Type B pancreatic cell (in vitro differentiated cells): ENCODE results near the gene WDR70. TPM values are rescaled to one million over a fixed set of nuclear protein-coding genes. Genes with fewer than 3 reads are reported as not detected.

Experiments used
- DNase-seq: peaks from one replicate; pipeline ENCODE4 v3.0.0; 2021; ENCODE audit warnings: mixed read lengths; ENCODE audit not compliant: unreplicated experiment; ENCODE audit errors: extremely low spot score
- H3K27ac Mint-ChIP-seq: 2 replicates; pipeline ENCODE4 v1.8.0; 2021; ENCODE audit warnings: mild to moderate bottlenecking, mixed read lengths
- H3K27me3 Mint-ChIP-seq: 2 replicates; pipeline ENCODE4 v1.8.0; 2021; ENCODE audit warnings: mixed read lengths
- H3K36me3 Mint-ChIP-seq: 2 replicates; pipeline ENCODE4 v1.8.0; 2021; ENCODE audit warnings: mixed read lengths
- H3K4me1 Mint-ChIP-seq: one replicate; pipeline ENCODE4 v1.8.0; 2021; ENCODE audit warnings: mixed read lengths; ENCODE audit not compliant: unreplicated experiment
- H3K4me3 Mint-ChIP-seq: 2 replicates; pipeline ENCODE4 v1.8.0; 2021; ENCODE audit warnings: mild to moderate bottlenecking, mixed read lengths
- H3K9me3 Mint-ChIP-seq: 2 replicates; pipeline ENCODE4 v1.8.0; 2021; ENCODE audit warnings: mixed read lengths
- total RNA-seq: library from RNA; stranded (reverse); gene quantifications from 2 replicates; pipeline ENCODE4 v1.2.1, GENCODE V29; 2021; ENCODE audit warnings: low replicate concordance
- TF ChIP-seq, protein P1 (sequence below): fragments of 200-600 bp; sonication (generic); conservative IDR thresholded peaks from 2 replicates; pipeline ENCODE4 v1.5.0; 2021; ENCODE audit warnings: antibody characterized with exemption, mild to moderate bottlenecking

The WDR70 gene
- total RNA-seq, 1 donor from 2014 or later, result 50.2 TPM

DNA sequence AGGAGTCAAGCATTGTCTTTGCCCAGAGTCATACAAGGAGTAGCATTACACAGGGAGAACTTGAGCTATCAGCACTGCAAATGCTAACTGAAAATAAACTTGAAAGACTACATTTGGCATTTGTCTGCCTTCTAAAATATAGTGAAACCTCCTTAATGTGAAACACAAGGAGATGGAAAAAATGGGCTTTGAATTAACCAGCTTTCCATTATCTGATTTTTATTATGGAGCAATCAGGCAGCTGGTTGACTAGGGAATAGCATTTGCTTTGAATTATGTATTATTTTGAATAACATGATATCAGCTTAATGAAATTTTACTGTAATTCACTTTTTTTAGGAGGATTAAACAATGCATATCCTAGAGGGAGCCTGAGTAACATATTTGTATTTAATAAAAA, 329.9 kb downstream of the WDR70 start:
- Mint-ChIP-seq H3K36me3 (peaks cover 4% of the 10 kb centered on the region), H3K9me3 (no peaks in the 10 kb centered on the region), H3K4me3 (no peak overlapping the region), H3K27ac (no peak overlapping the region), H3K4me1 (no peaks in the 10 kb centered on the region), H3K27me3 (peaks cover 3% of the 10 kb centered on the region)
- DNase-seq, result no peak
- TF ChIP-seq, protein P1, sequence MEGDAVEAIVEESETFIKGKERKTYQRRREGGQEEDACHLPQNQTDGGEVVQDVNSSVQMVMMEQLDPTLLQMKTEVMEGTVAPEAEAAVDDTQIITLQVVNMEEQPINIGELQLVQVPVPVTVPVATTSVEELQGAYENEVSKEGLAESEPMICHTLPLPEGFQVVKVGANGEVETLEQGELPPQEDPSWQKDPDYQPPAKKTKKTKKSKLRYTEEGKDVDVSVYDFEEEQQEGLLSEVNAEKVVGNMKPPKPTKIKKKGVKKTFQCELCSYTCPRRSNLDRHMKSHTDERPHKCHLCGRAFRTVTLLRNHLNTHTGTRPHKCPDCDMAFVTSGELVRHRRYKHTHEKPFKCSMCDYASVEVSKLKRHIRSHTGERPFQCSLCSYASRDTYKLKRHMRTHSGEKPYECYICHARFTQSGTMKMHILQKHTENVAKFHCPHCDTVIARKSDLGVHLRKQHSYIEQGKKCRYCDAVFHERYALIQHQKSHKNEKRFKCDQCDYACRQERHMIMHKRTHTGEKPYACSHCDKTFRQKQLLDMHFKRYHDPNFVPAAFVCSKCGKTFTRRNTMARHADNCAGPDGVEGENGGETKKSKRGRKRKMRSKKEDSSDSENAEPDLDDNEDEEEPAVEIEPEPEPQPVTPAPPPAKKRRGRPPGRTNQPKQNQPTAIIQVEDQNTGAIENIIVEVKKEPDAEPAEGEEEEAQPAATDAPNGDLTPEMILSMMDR, result no peak

DNA sequence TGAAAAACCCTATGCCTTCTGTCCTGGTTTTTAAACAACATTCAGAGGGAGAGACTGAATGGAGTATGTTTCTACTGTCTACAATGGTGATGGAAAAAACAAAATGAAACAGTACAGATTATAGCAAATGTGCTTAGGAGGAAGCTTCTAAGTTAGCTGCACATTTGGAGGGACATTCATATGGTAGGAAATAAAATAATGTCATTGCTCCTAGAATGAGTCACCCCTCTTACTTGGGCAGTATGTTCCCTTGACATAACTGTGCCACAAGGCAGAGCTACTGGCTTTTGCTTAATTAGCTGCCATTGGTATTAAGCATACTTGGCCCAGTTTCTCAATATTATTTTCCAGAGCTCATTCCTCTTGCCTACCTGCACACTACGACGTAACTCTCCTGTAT, 331.8 kb downstream of the WDR70 start:
- no peak overlapping the region for H3K4me3 Mint-ChIP-seq
- peaks cover 10% of the 10 kb centered on the region for H3K4me1 Mint-ChIP-seq
- no peak overlapping the region for H3K27ac Mint-ChIP-seq
- H3K27me3 Mint-ChIP-seq, result peaks cover 17% of the 10 kb centered on the region
- H3K9me3 Mint-ChIP-seq, result no peaks in the 10 kb centered on the region
- peaks cover 4% of the 10 kb centered on the region for H3K36me3 Mint-ChIP-seq
- DNase-seq, result no peak
- TF ChIP-seq, protein P1, result no peak

DNA sequence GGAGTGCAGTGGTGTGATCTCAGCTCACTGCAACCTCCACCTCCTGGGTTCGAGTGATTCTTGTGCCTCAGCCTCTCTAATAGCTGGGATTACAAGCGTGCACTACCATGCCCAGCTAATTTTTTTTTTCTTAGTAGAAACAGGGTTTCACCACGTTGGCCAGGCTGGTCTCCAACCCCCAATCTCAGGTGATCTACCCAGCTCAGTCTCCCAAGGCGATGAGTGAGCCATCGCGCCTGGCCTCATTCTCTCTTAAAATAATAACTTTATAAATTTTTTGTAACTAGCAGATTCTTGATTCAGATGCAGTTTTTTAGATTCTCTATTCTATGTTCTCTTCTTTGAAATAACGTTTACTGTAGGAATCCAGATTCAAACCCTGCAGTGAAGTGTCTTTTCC, 333.6 kb downstream of the WDR70 start:
- no peak overlapping the region for H3K4me3 Mint-ChIP-seq
- TF ChIP-seq, protein P1, result no peak
- H3K9me3 Mint-ChIP-seq, result no peaks in the 10 kb centered on the region
- H3K27me3 Mint-ChIP-seq, result peaks cover 24% of the 10 kb centered on the region
- H3K36me3 Mint-ChIP-seq, result peaks cover 4% of the 10 kb centered on the region
- DNase-seq, result no peak
- no peak overlapping the region for H3K27ac Mint-ChIP-seq
- H3K4me1 Mint-ChIP-seq, result peaks cover 15% of the 10 kb centered on the region

DNA sequence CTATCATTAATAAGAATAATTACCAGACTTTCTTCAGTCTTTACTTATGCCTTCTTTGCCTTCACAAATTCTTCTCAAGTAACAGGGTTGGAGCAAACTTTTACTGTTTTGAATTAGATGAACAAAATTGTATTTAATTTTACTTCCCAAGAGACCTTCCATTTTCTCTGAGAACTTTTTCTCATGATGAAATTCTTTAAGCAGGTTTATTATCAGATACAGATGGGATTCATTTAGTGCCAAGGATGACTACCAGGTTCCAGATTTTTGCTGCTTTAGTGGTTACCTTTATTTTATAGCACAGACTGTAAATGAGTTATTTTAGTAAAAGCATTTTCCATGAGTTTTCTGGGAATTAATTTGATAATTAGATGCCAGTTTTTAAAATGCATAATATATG, 335.6 kb downstream of the WDR70 start:
- no peak overlapping the region for H3K27ac Mint-ChIP-seq
- TF ChIP-seq, protein P1, result no peak
- DNase-seq, result no peak
- H3K9me3 Mint-ChIP-seq, result no peaks in the 10 kb centered on the region
- H3K4me1 Mint-ChIP-seq, result peaks cover 23% of the 10 kb centered on the region
- H3K4me3 Mint-ChIP-seq, result no peak overlapping the region
- H3K36me3 Mint-ChIP-seq, result peaks cover 3% of the 10 kb centered on the region
- H3K27me3 Mint-ChIP-seq, result peaks cover 26% of the 10 kb centered on the region

DNA sequence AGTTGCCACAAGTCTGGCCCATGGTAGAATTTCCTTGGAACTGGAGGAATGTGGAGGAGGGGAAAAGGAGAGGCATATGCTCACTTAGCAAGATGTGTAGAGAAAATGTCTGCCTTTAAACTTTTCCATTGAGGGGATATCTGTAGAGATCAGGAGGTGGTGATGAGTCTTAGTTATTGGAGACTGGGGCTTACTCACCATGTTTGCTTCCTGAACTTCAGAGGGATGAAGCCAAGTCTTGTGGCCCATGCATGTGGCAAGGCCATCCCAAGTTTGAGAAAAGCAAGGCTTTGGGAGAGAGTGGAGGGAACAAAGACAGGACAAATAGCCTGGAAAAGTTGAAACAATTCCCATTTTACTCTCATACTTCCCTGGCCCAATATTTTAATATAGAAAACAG, 336.2 kb downstream of the WDR70 start:
- H3K27me3 Mint-ChIP-seq, result peaks cover 26% of the 10 kb centered on the region
- no peaks in the 10 kb centered on the region for H3K36me3 Mint-ChIP-seq
- no peak overlapping the region for H3K4me3 Mint-ChIP-seq
- DNase-seq, result no peak
- TF ChIP-seq, protein P1, result no peak
- H3K4me1 Mint-ChIP-seq, result peaks cover 25% of the 10 kb centered on the region
- no peak overlapping the region for H3K27ac Mint-ChIP-seq
- H3K9me3 Mint-ChIP-seq, result no peaks in the 10 kb centered on the region

DNA sequence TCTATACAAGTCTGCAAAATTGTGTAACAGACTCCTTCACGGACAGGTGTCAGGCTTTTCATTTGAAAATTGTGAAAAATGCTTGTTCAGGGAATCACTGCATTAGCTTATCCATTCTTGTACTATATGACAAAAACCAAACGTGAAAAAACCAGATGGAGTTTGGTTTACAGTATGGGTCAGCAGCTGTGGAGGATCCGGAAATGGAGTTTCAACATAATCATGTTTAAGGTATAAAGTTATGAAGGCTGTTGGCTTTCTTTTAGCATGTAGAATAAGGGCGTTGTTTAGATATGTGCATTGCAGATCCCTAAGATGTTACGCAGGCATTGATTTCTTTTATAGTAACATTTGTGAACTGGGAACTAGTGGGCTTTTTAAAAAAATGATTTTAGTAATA, 336.9 kb downstream of the WDR70 start:
- TF ChIP-seq, protein P1, result no peak
- Mint-ChIP-seq H3K4me1 (peaks cover 30% of the 10 kb centered on the region), H3K27me3 (peaks cover 29% of the 10 kb centered on the region), H3K9me3 (no peaks in the 10 kb centered on the region), H3K27ac (no peak overlapping the region), H3K4me3 (no peak overlapping the region), H3K36me3 (peaks cover 4% of the 10 kb centered on the region)
- DNase-seq, result no peak
